Large intestine (tissue), 3 donors: Measurements from ENCODE around the gene PARVA. TPM values are rescaled to one million over a fixed set of nuclear protein-coding genes. Genes with fewer than 3 reads are reported as not detected.
A peak's percentile ranks its signal among the peaks of the same experiment; 100 is the strongest.

Experiments
- DNase-seq, 2 donors: peaks; one replicate each; pipeline versions ENCODE4 v3.0.0 to v3.0.0-alpha.2; 2013
- H3K27ac ChIP-seq: one replicate; pipeline ENCODE4 v1.5.1; 2013; ENCODE audit warnings: low read length
- H3K27me3 ChIP-seq: 2 replicates; pipeline ENCODE4 v1.6.1; 2013; ENCODE audit warnings: low read length; ENCODE audit not compliant: control insufficient read depth, insufficient read depth
- H3K36me3 ChIP-seq: 2 replicates; pipeline ENCODE4 v1.6.1; 2013; ENCODE audit warnings: low read length; ENCODE audit not compliant: control insufficient read depth, insufficient read depth
- H3K4me1 ChIP-seq: one replicate; pipeline ENCODE4 v1.6.1; 2013; ENCODE audit warnings: low read length; ENCODE audit not compliant: control insufficient read depth, insufficient read depth
- H3K4me3 ChIP-seq: one replicate; pipeline ENCODE4 v1.5.1; 2013; ENCODE audit warnings: low read length
- H3K9me3 ChIP-seq: one replicate; pipeline ENCODE4 v1.6.1; 2013; ENCODE audit warnings: mild to moderate bottlenecking, low read depth, low read length, moderate library complexity; ENCODE audit not compliant: control insufficient read depth
- WGBS: methylation state at CpG from one replicate; pipeline ENCODE4 v1.1.5; 2013; ENCODE audit warnings: low lambda C conversion rate; ENCODE audit not compliant: insufficient coverage; 5-methylcytosine and 5-hydroxymethylcytosine counted together
- polyA plus RNA-seq: library from polyadenylated mRNA; unstranded; fragments of 120-200 nt; gene quantifications from one replicate; pipeline ENCODE4 v1.2.1, GENCODE V29; 2013

PARVA gene
- polyA plus RNA-seq, 1 donor = 35.9 TPM

GRCh38 chr11:12430954-12431595 is 53.7 kb downstream of the PARVA start:
- Histone ChIP-seq H3K27ac (peak overlapping the region; percentile 32), H3K4me3 (no peak overlapping the region), H3K27me3 (no peaks in the 10 kb centered on the region), H3K36me3 (no peaks in the 10 kb centered on the region), H3K4me1 (peaks cover 15% of the 10 kb centered on the region), H3K9me3 (no peaks in the 10 kb centered on the region)
- no CpG with 5 or more reads among the region's 5 CpGs for WGBS
- peak in 1 of 2 donors; percentile 30 for DNase-seq

GRCh38 chr11:12432507-12432906 is 55.1 kb downstream of the PARVA start:
- Histone ChIP-seq H3K4me1 (peaks cover 15% of the 10 kb centered on the region), H3K4me3 (no peak overlapping the region), H3K9me3 (no peaks in the 10 kb centered on the region), H3K27me3 (no peaks in the 10 kb centered on the region), H3K27ac (no peak overlapping the region), H3K36me3 (peaks cover 7% of the 10 kb centered on the region)
- 100% methylated on average over 3 of the region's 6 CpGs for WGBS
- no peak for DNase-seq

- peaks cover 15% of the 10 kb centered on the region for H3K4me1 ChIP-seq
- peaks cover 7% of the 10 kb centered on the region for H3K36me3 ChIP-seq
- no peak overlapping the region for H3K4me3 ChIP-seq
- 77% methylated on average over 3 of the region's 3 CpGs for WGBS
- no peak for DNase-seq
- peak overlapping the region; percentile 60 for H3K27ac ChIP-seq
- H3K27me3 ChIP-seq = no peaks in the 10 kb centered on the region
- no peaks in the 10 kb centered on the region for H3K9me3 ChIP-seq
Measured at GRCh38 chr11:12433121-12433520, 55.8 kb downstream of the PARVA start.

GRCh38 chr11:12433571-12434324 is 56.4 kb downstream of the PARVA start:
- Histone ChIP-seq H3K4me1 (peaks cover 12% of the 10 kb centered on the region), H3K27ac (peak overlapping the region; percentile 60)

GRCh38 chr11:12434325-12434654 is 56.9 kb downstream of the PARVA start:
- Histone ChIP-seq H3K9me3 (no peaks in the 10 kb centered on the region), H3K4me3 (no peak overlapping the region), H3K36me3 (peaks cover 7% of the 10 kb centered on the region), H3K27ac (peak overlapping the region; percentile 60), H3K27me3 (no peaks in the 10 kb centered on the region), H3K4me1 (peaks cover 9% of the 10 kb centered on the region)
- no CpG with 5 or more reads among the region's 4 CpGs for WGBS
- no peak for DNase-seq

More at GRCh38 chr11:12433571-12434324, 56.4 kb downstream of the PARVA start:
- Histone ChIP-seq H3K27me3 (no peaks in the 10 kb centered on the region), H3K36me3 (peaks cover 7% of the 10 kb centered on the region), H3K4me3 (no peak overlapping the region), H3K9me3 (no peaks in the 10 kb centered on the region)
- DNase-seq = peak; percentile 35 to 40
- WGBS = no CpG with 5 or more reads among the region's 16 CpGs

- Histone ChIP-seq H3K4me3 (no peak overlapping the region), H3K9me3 (no peaks in the 10 kb centered on the region), H3K36me3 (peaks cover 7% of the 10 kb centered on the region), H3K4me1 (peaks cover 11% of the 10 kb centered on the region), H3K27me3 (no peaks in the 10 kb centered on the region), H3K27ac (peak overlapping the region; percentile 60)
- DNase-seq = no peak
- no CpG with 5 or more reads among the region's 3 CpGs for WGBS
Measured at GRCh38 chr11:12435264-12435663, 57.9 kb downstream of the PARVA start.

- Histone ChIP-seq H3K4me1 (peaks cover 6% of the 10 kb centered on the region), H3K9me3 (no peaks in the 10 kb centered on the region), H3K36me3 (peaks cover 7% of the 10 kb centered on the region), H3K27me3 (no peaks in the 10 kb centered on the region), H3K27ac (no peak overlapping the region), H3K4me3 (no peak overlapping the region)
- no CpG with 5 or more reads among the region's 1 CpG for WGBS
- no peak for DNase-seq
Measured at GRCh38 chr11:12436266-12436665, 58.9 kb downstream of the PARVA start.

GRCh38 chr11:12438291-12438690 is 60.9 kb downstream of the PARVA start:
- peaks cover 10% of the 10 kb centered on the region for H3K36me3 ChIP-seq
- H3K27me3 ChIP-seq = no peaks in the 10 kb centered on the region
- no peaks in the 10 kb centered on the region for H3K9me3 ChIP-seq
- no peak for DNase-seq
- no peak overlapping the region for H3K27ac ChIP-seq
- H3K4me1 ChIP-seq = peaks cover 6% of the 10 kb centered on the region
- H3K4me3 ChIP-seq = no peak overlapping the region

GRCh38 chr11:12439615-12440014 is 62.2 kb downstream of the PARVA start:
- peak in 1 of 2 donors; percentile 43 for DNase-seq
- peaks cover 3% of the 10 kb centered on the region for H3K4me1 ChIP-seq

GRCh38 chr11:12440565-12440964 is 63.2 kb downstream of the PARVA start:
- Histone ChIP-seq H3K4me1 (peaks cover 3% of the 10 kb centered on the region), H3K27ac (no peak overlapping the region), H3K36me3 (peaks cover 15% of the 10 kb centered on the region), H3K9me3 (no peaks in the 10 kb centered on the region), H3K27me3 (no peaks in the 10 kb centered on the region), H3K4me3 (no peak overlapping the region)
- no CpG with 5 or more reads among the region's 4 CpGs for WGBS
- no peak for DNase-seq

More at GRCh38 chr11:12439615-12440014, 62.2 kb downstream of the PARVA start:
- H3K36me3 ChIP-seq = peaks cover 15% of the 10 kb centered on the region
- no peak overlapping the region for H3K27ac ChIP-seq
- no peak overlapping the region for H3K4me3 ChIP-seq
- 80% methylated on average over 1 of the region's 4 CpGs for WGBS
- H3K9me3 ChIP-seq = no peaks in the 10 kb centered on the region
- no peaks in the 10 kb centered on the region for H3K27me3 ChIP-seq
